PC-3 (cell line): ENCODE results near the gene LMAN2. TPM values are rescaled to one million over a fixed set of nuclear protein-coding genes. Genes with fewer than 3 reads are reported as not detected.

Experiments
- ATAC-seq: fragments of 200-7000 bp; cut with Tn5 transposase; 2 replicates; pipeline ENCODE4 v1.9.1; 2020; ENCODE audit warnings: mild to moderate bottlenecking, moderate library complexity
- BruUV-seq: library from RNA; stranded (reverse); fragments of 400-500 nt; replicated peaks from 2 replicates; lab custom pipeline; 2021; lab: Mats Ljungman, UMichigan
- CTCF ChIA-PET: fragments of 300-600 bp; sonication (Branson Sonifier 250); formaldehyde crosslinking; loops from one replicate; lab custom pipeline; 2022; ENCODE audit warnings: antibody characterized with exemption; lab: Charles Lee
- POLR2A ChIA-PET: fragments of 300-600 bp; sonication (Branson Sonifier 250); formaldehyde crosslinking; loops from one replicate; lab custom pipeline; 2022; ENCODE audit warnings: antibody characterized with exemption; ENCODE audit not compliant: unreplicated experiment; lab: Charles Lee
- DNase-seq: peaks from one replicate; pipeline ENCODE4 v3.0.0-alpha.2; 2015
- H2AFZ ChIP-seq: fragments of 300-600 bp; sonication (generic); 2 replicates; pipeline ENCODE4 v1.6.0; 2016; ENCODE audit warnings: antibody characterized with exemption, low read length
- H3F3A ChIP-seq: fragments of 300-600 bp; sonication (generic); one replicate; pipeline ENCODE4 v1.6.0; 2017; ENCODE audit warnings: antibody characterized with exemption, low read length, control low read depth, mild to moderate bottlenecking; ENCODE audit not compliant: unreplicated experiment
- H3K27ac ChIP-seq: fragments of 300-600 bp; sonication (generic); 2 replicates; pipeline ENCODE4 v1.5.1; 2016; ENCODE audit warnings: mild to moderate bottlenecking, low read length
- H3K27me3 ChIP-seq: fragments of 300-600 bp; sonication (generic); 2 replicates; pipeline ENCODE4 v1.6.1; 2016; ENCODE audit warnings: low read length, mixed read lengths
- H3K36me3 ChIP-seq: fragments of 300-600 bp; sonication (generic); 2 replicates; pipeline ENCODE4 v1.6.1; 2016; ENCODE audit warnings: low read depth, mixed run types, low read length, mixed read lengths
- H3K4me1 ChIP-seq: fragments of 300-600 bp; sonication (generic); 2 replicates; pipeline ENCODE4 v1.5.1; 2016; ENCODE audit warnings: low read length; ENCODE audit not compliant: insufficient read depth
- H3K4me2 ChIP-seq: fragments of 300-600 bp; sonication (generic); 2 replicates; pipeline ENCODE4 v1.6.0; 2016; ENCODE audit warnings: low read length
- H3K4me3 ChIP-seq: fragments of 300-600 bp; sonication (generic); 2 replicates; pipeline ENCODE4 v1.5.1; 2016; ENCODE audit warnings: mild to moderate bottlenecking, low read length, mixed read lengths
- H3K79me2 ChIP-seq: fragments of 300-600 bp; sonication (generic); 2 replicates; pipeline ENCODE4 v1.6.1; 2017; ENCODE audit warnings: low read length, mixed read lengths
- H3K9ac ChIP-seq: fragments of 300-600 bp; sonication (generic); 2 replicates; pipeline ENCODE4 v1.6.0; 2016; ENCODE audit warnings: mild to moderate bottlenecking, low read length
- H3K9me2 ChIP-seq: fragments of 300-600 bp; sonication (generic); replicated peaks from 2 replicates; pipeline ENCODE4 v1.6.1; 2016; ENCODE audit warnings: mixed run types, low read length, mixed read lengths
- H3K9me3 ChIP-seq: fragments of 300-600 bp; sonication (generic); 2 replicates; pipeline ENCODE4 v1.6.1; 2016; ENCODE audit warnings: low read length, mixed read lengths
- H4K20me1 ChIP-seq: fragments of 300-600 bp; sonication (generic); 2 replicates; pipeline ENCODE4 v1.6.1; 2016; ENCODE audit warnings: low read length, mixed read lengths
- EZH2 ChIP-seq: fragments of 300-600 bp; sonication (generic); IDR thresholded peaks from one replicate; pipeline ENCODE4 v1.6.1; 2017; ENCODE audit warnings: antibody characterized with exemption, mild to moderate bottlenecking, low read length; ENCODE audit not compliant: unreplicated experiment
- EZH2phosphoT487 ChIP-seq: fragments of 300-600 bp; sonication (generic); IDR thresholded peaks from 2 replicates; pipeline ENCODE4 v1.6.1; 2018; ENCODE audit warnings: mild to moderate bottlenecking, antibody characterized with exemption, low read length, borderline replicate concordance
- intact Hi-C: fragments of 100-400 bp; cut with micrococcal nuclease; formaldehyde crosslinking; loops from 2 replicates; pipeline ENCODE4 v1.9.0; 2023
- total RNA-seq: library from RNA; depleted of rRNA; stranded (reverse); fragments of >200 nt; gene quantifications from 2 replicates; pipeline ENCODE4 v1.2.3, GENCODE V29; 2014
- TF ChIP-seq, protein P1 (sequence below): fragments of 300-600 bp; sonication (generic); conservative IDR thresholded peaks from 2 replicates; pipeline ENCODE4 v1.5.1; 2017; ENCODE audit warnings: antibody characterized with exemption, low read depth, mild to moderate bottlenecking, low read length

LMAN2 gene
- total RNA-seq, 1 experiment from 2014 or later: 310 TPM

DNA sequence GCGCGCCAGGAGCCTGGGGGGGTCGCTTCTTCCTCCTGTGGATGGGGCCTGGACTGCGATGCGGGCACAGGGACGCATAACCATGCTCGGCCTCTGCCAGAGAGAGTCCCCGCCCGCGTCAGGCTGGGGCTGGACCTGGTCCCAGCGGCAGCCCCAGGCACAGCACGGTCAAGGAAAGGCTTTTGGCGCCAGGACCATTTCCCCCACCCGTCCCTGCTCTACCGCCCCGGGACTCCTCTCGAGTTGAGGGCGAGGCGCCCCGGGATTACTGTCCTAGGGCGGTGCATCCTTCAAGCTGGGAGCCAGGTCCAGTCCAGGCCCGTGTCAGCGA lies 40.1 kb downstream of the LMAN2 start:
- no TSS peak for BruUV-seq
- Histone ChIP-seq H3K27me3 (no peaks in the 10 kb centered on the region), H3K4me2 (peak overlapping the region; percentile 78), H3K79me2 (peaks cover 34% of the 10 kb centered on the region), H3K9me2 (no peaks in the 10 kb centered on the region), H3K36me3 (peaks cover 10% of the 10 kb centered on the region; the same call in 1 of the 2 replicates), H3K4me1 (peaks cover 22% of the 10 kb centered on the region), H3K9me3 (no peaks in the 10 kb centered on the region), H3K4me3 (peak overlapping the region; percentile 76), H2AFZ (peak overlapping the region; percentile 96), H3K9ac (peak overlapping the region; percentile 97), H3K27ac (peak overlapping the region; percentile 95; the same call in 1 of the 2 replicates), H3F3A (no peaks in the 10 kb centered on the region), H4K20me1 (no peaks in the 10 kb centered on the region; the same call in 1 of the 2 replicates)
- CTCF ChIA-PET: interaction anchor here (1.9 kb wide), 1 partner anchor 10 kb away, joined by 8 read pairs; no protein-coding TSS in a partner anchor
- intact Hi-C loops: no loop called here
- DNase-seq (peak; percentile 34), ATAC-seq (peak; percentile 11)
- POLR2A ChIA-PET: no interaction called here
- no peak for TF ChIP-seq EZH2
- TF ChIP-seq, protein P1, sequence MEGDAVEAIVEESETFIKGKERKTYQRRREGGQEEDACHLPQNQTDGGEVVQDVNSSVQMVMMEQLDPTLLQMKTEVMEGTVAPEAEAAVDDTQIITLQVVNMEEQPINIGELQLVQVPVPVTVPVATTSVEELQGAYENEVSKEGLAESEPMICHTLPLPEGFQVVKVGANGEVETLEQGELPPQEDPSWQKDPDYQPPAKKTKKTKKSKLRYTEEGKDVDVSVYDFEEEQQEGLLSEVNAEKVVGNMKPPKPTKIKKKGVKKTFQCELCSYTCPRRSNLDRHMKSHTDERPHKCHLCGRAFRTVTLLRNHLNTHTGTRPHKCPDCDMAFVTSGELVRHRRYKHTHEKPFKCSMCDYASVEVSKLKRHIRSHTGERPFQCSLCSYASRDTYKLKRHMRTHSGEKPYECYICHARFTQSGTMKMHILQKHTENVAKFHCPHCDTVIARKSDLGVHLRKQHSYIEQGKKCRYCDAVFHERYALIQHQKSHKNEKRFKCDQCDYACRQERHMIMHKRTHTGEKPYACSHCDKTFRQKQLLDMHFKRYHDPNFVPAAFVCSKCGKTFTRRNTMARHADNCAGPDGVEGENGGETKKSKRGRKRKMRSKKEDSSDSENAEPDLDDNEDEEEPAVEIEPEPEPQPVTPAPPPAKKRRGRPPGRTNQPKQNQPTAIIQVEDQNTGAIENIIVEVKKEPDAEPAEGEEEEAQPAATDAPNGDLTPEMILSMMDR: no peak
- TF ChIP-seq EZH2phosphoT487: no peak

DNA sequence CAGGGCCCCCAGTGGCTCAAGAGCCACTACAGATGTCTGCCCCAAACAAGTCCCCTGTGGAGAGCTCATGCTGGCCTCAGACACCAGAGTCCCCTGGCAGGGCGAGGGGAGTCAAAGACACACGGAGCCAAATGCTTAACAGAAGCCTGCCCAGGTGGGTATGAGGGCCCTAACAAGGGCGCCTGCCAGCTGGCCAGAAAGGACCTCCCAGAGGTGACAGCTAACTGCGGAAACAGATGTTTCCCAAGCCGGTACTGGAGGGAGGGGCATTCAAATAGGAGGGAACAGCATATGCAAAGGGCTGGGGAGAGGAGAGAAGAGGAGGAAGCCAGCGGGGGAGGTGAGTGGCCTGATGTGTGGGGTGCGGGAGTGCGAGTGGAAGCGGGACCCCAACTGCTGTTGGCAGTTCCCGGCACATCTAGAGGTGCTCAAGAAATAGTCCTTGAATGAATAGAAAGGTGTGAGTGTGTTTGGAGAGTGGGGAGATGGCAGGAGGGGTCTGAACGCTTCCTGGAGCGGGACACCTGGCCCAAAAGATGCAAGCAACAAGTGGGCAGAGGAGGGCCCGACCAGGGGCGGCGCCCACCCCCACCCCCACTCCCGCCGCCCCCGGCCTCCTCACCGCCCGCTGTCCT lies 40.6 kb downstream of the LMAN2 start:
- Histone ChIP-seq H3K9me3 (no peaks in the 10 kb centered on the region), H3K4me2 (peak overlapping the region; percentile 78), H3K4me3 (peak overlapping the region; percentile 76), H2AFZ (no peak overlapping the region), H3K27ac (no peak overlapping the region), H3K9me2 (no peaks in the 10 kb centered on the region), H3K36me3 (peaks cover 13% of the 10 kb centered on the region; the same call in 1 of the 2 replicates), H3K4me1 (peaks cover 26% of the 10 kb centered on the region), H4K20me1 (peaks cover 3% of the 10 kb centered on the region), H3K9ac (peak overlapping the region; percentile 97), H3F3A (no peaks in the 10 kb centered on the region), H3K27me3 (no peaks in the 10 kb centered on the region), H3K79me2 (peaks cover 38% of the 10 kb centered on the region)
- peak; percentile 37 for DNase-seq
- POLR2A ChIA-PET: no interaction called here
- ATAC-seq: no peak
- CTCF ChIA-PET: interaction anchor here (1.2 to 1.9 kb wide), 2 partner anchors 9 to 38 kb away, joined by 4 to 8 read pairs; no protein-coding TSS in a partner anchor
- intact Hi-C loops: no loop called here
- BruUV-seq: no TSS peak
- TF ChIP-seq EZH2phosphoT487 (no peak), EZH2 (no peak)
- TF ChIP-seq, protein P1: no peak

DNA sequence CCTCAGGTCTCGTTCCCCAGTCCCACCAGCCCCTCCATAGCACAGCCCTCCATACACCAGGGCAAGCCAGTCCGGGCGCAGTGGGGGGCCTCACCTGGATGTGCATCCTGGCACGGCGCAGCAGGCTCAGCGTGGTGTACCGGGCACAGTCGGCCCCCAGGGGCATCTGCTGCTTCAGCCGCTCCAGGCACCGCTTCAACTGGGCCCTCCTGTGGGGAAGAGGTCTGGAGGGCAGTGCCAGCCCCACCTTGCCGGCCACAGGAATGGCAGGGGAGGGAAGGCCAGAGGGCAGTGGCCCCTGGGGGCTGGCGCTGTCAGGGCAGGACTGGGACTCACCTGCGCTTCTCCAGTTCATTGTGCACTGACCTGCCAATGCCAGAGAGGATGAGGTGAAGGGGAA lies 41.1 kb downstream of the LMAN2 start:
- Histone ChIP-seq H3K9ac (no peak overlapping the region), H3K27ac (no peak overlapping the region), H3K36me3 (peaks cover 17% of the 10 kb centered on the region; the same call in 1 of the 2 replicates), H3K9me3 (no peaks in the 10 kb centered on the region), H4K20me1 (peaks cover 9% of the 10 kb centered on the region), H3K9me2 (no peaks in the 10 kb centered on the region), H3K4me2 (peak overlapping the region; percentile 78), H2AFZ (no peak overlapping the region), H3K27me3 (no peaks in the 10 kb centered on the region), H3K4me1 (peaks cover 31% of the 10 kb centered on the region), H3K79me2 (peaks cover 44% of the 10 kb centered on the region), H3K4me3 (peak overlapping the region; percentile 76), H3F3A (no peaks in the 10 kb centered on the region)
- ChIA-PET CTCF (interaction anchor here (0.6 to 1.9 kb wide), 7 partner anchors 9 to 159 kb away, joined by 3 to 9 read pairs (median 5); no protein-coding TSS in a partner anchor), POLR2A (no interaction called here)
- DNase-seq: no peak
- intact Hi-C loops: no loop called here
- no peak for TF ChIP-seq EZH2phosphoT487
- TF ChIP-seq, protein P1: no peak
- no peak for TF ChIP-seq EZH2
- ATAC-seq: no peak
- no TSS peak for BruUV-seq
